Keratinocyte (primary cell): Measurements from ENCODE around the gene ZBTB18. TPM values are rescaled to one million over a fixed set of nuclear protein-coding genes. Genes with fewer than 3 reads are reported as not detected.

Experiments used
- DNase-seq: peaks from one replicate; pipeline ENCODE4 v3.0.0-alpha.2; 2011; ENCODE audit warnings: low read depth, missing footprints, low spot score
- FAIRE-seq: peaks from 2 replicates; lab custom pipeline; 2011; peaks lifted over from hg19 to GRCh38; lab: Jason Lieb, UNC
- H2AFZ ChIP-seq: 2 replicates; pipeline ENCODE4 v1.6.0; 2012; ENCODE audit warnings: low read length, control low read depth, inconsistent platforms; ENCODE audit not compliant: control insufficient read depth
- H3K27ac ChIP-seq: 2 replicates; pipeline ENCODE4 v1.5.1; 2011; ENCODE audit warnings: low read length; ENCODE audit not compliant: control insufficient read depth, insufficient read depth
- H3K27me3 ChIP-seq: 3 replicates; pipeline ENCODE4 v1.6.0; 2011; ENCODE audit warnings: low read length; ENCODE audit not compliant: control insufficient read depth, insufficient read depth; ENCODE audit errors: extremely low read depth
- H3K36me3 ChIP-seq, 2 experiments: 2 replicates in 1 of 2; 3 replicates in 1 of 2; pipeline ENCODE4 v1.5.1; 2011; ENCODE audit warnings: low read length in 2 of 2, mild to moderate bottlenecking in 1 of 2; ENCODE audit not compliant: control insufficient read depth in 2 of 2, insufficient read depth in 2 of 2; ENCODE audit errors: extremely low read depth in 1 of 2
- H3K4me1 ChIP-seq: 3 replicates; pipeline ENCODE4 v1.5.1; 2011; ENCODE audit warnings: low read length; ENCODE audit not compliant: control insufficient read depth, insufficient read depth; ENCODE audit errors: extremely low read depth
- H3K4me2 ChIP-seq: 3 replicates; pipeline ENCODE4 v1.6.0; 2011; ENCODE audit warnings: low read depth, low read length; ENCODE audit not compliant: control insufficient read depth, insufficient read depth; ENCODE audit errors: extremely low read depth
- H3K4me3 ChIP-seq, 3 experiments: fragments of 200-600 bp in 1 of 3; sonication (generic) in 1 of 3; 2 replicates in 2 of 3; 3 replicates in 1 of 3; pipeline ENCODE4 v1.5.1; 2011 to 2016; ENCODE audit warnings: low read length in 3 of 3, mild to moderate bottlenecking in 3 of 3, control low read depth in 2 of 3, inconsistent platforms in 1 of 3, low read depth in 1 of 3, mixed read lengths in 1 of 3, mixed run types in 1 of 3, moderate library complexity in 1 of 3; ENCODE audit not compliant: control insufficient read depth in 2 of 3, insufficient read depth in 2 of 3; ENCODE audit errors: extremely low read depth in 1 of 3
- H3K79me2 ChIP-seq: 2 replicates; pipeline ENCODE4 v1.6.0; 2012; ENCODE audit warnings: low read length; ENCODE audit not compliant: control insufficient read depth, insufficient read depth
- H3K9ac ChIP-seq: 3 replicates; pipeline ENCODE4 v1.6.0; 2011; ENCODE audit warnings: low read length; ENCODE audit not compliant: control insufficient read depth, insufficient read depth; ENCODE audit errors: extremely low read depth
- H3K9me1 ChIP-seq: 3 replicates; pipeline ENCODE4 v1.6.0; 2011; ENCODE audit warnings: low read length; ENCODE audit not compliant: control insufficient read depth, insufficient read depth; ENCODE audit errors: extremely low read depth
- H3K9me3 ChIP-seq: 2 replicates; pipeline ENCODE4 v1.5.1; 2012; ENCODE audit warnings: low read depth, low read length; ENCODE audit not compliant: control insufficient read depth
- H4K20me1 ChIP-seq: 3 replicates; pipeline ENCODE4 v1.6.0; 2011; ENCODE audit warnings: low read length; ENCODE audit not compliant: control insufficient read depth, insufficient read depth; ENCODE audit errors: extremely low read depth
- CTCF ChIP-seq, 3 experiments: IDR thresholded peaks in 1 of 3; conservative IDR thresholded peaks in 1 of 3; optimal IDR thresholded peaks in 1 of 3; 2 replicates in 2 of 3; 3 replicates in 1 of 3; pipeline versions ENCODE3 to v1.5.1; 2011; ENCODE audit warnings: low read length in 3 of 3, mild to moderate bottlenecking in 3 of 3, moderate library complexity in 2 of 3, control low read depth in 1 of 3, inconsistent platforms in 1 of 3; ENCODE audit not compliant: insufficient read depth in 2 of 3; ENCODE audit errors: extremely low read depth in 1 of 3
- EZH2 ChIP-seq: IDR thresholded peaks from one replicate; pipeline ENCODE4 v1.6.1; 2012; ENCODE audit warnings: inconsistent platforms, mild to moderate bottlenecking, low read length, moderate library complexity
- dilution Hi-C: fragments of 300-500 bp; cut with MboI; formaldehyde crosslinking; loops from one replicate; pipeline ENCODE4 v1.7.0; 2020; ENCODE audit warnings: low sequenced_read_pairs; ENCODE audit not compliant: extremely low pct_ligation_motif_present
- polyA plus RNA-seq, 5 experiments: library from polyadenylated mRNA; depleted of rRNA in 3 of 5; stranded (reverse) in 3 of 5; stranded (forward) in 1 of 5; unstranded in 1 of 5; fragments of >200 nt; gene quantifications; 1 replicate in 1 of 5; 2 replicates in 3 of 5; 3 replicates in 1 of 5; pipeline versions ENCODE4 v1.2.1 to v1.2.3, GENCODE V29; 2011 to 2012; ENCODE audit warnings: missing spikeins in 2 of 5, low read depth in 1 of 5, low replicate concordance in 1 of 5
- small RNA-seq, 3 experiments: library from RNA; depleted of rRNA; stranded (forward); fragments of <200 nt; gene quantifications; one replicate each; pipeline ENCODE3, GENCODE V24; 2012; ENCODE audit warnings: low read depth in 3 of 3, low replicate concordance in 1 of 3; ENCODE audit not compliant: insufficient read length in 3 of 3

The ZBTB18 gene
- polyA plus RNA-seq, 1 donor (not counting 4 experiments of a cell fraction or from before 2014, with no cell fraction given): 5.8 TPM

DNA sequence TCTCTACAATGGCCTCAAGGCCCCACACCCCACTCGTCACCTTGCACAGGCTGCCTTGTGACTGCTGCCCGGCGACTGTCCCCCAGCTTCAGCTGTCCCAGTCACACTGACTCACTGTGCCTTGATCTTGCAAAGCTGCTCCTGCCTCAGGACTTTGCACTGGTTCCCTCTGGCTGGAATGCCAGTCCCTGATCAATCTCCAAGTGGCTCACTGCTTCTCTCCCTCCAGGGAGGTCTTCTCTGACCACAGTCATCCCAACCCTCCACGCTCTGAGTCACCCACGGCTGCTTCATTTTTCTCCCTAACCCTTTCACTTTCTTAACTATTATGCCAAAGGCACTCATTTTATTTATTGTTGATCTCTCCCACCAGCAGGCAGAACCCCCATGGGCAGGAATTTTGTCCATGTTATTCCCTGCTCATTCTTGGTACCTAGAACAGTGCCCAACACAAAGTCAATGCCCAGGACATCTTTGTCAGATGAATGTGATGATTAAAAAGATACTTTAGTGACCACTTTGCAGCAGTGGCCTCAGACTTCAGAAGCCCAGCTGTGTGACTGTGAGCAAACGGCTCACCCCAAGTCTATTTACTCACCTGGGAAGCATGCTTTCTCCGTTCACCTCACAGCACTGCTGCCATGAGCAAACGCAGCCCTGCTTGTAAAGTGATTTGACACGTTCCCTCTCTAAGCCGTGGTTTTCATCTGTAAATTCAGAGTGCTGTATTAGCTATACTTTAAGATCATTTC is 53.4 kb downstream of the ZBTB18 start:
- Histone ChIP-seq H3K4me2 (no peak overlapping the region), H3K9me1 (no peaks in the 10 kb centered on the region), H3K27ac (no peak overlapping the region), H3K9ac (no peak overlapping the region), H4K20me1 (no peaks in the 10 kb centered on the region), H3K4me1 (no peaks in the 10 kb centered on the region), H3K9me3 (no peaks in the 10 kb centered on the region), H3K4me3 (no peak overlapping the region), H2AFZ (no peak overlapping the region), H3K36me3 (no peaks in the 10 kb centered on the region), H3K79me2 (no peaks in the 10 kb centered on the region), H3K27me3 (peaks cover 3% of the 10 kb centered on the region)
- FAIRE-seq (no peak), DNase-seq (no peak)
- TF ChIP-seq CTCF (optimal IDR thresholded peaks at IDR 0.05 in 1 of 3, IDR thresholded peaks at IDR 0.05 in 1 of 3, conservative IDR thresholded peaks at IDR 0.05 in 1 of 3; ENCODE audit: extremely low read depth in 1 of 3, insufficient read depth in 2 of 3, low read length in 3 of 3): no peak
- TF ChIP-seq EZH2: no peak
- dilution Hi-C loops: no loop called here

DNA sequence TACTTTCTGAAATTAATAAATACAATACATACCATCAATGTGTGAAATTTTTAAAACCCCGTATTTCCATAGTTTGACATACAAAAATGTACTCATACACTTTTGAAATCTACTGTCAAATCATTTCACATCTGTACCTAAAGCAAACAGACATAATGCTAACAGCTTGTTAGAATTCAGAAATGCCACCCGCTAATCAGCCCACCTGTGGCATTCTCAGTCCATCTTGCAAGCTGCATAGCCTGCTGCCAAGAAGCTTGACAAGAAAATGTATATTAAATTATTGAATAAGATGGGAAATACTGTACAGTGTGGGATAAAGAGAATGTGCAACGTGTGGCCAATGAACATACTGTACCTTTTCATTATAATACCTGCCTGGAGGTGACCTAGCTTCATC is 55.1 kb downstream of the ZBTB18 start:
- no peak overlapping the region for H3K4me3 ChIP-seq
- no peaks in the 10 kb centered on the region for H3K36me3 ChIP-seq
- TF ChIP-seq EZH2 (no peak), CTCF (optimal IDR thresholded peaks at IDR 0.05 in 1 of 3, IDR thresholded peaks at IDR 0.05 in 1 of 3, conservative IDR thresholded peaks at IDR 0.05 in 1 of 3; ENCODE audit: extremely low read depth in 1 of 3, insufficient read depth in 2 of 3, low read length in 3 of 3) (no peak)
- H3K4me1 ChIP-seq: no peaks in the 10 kb centered on the region
- no peaks in the 10 kb centered on the region for H4K20me1 ChIP-seq
- dilution Hi-C loops: no loop called here
- FAIRE-seq (no peak), DNase-seq (no peak)
- no peak overlapping the region for H2AFZ ChIP-seq
- H3K4me2 ChIP-seq: no peak overlapping the region
- no peaks in the 10 kb centered on the region for H3K9me1 ChIP-seq
- no peak overlapping the region for H3K27ac ChIP-seq
- H3K79me2 ChIP-seq: no peaks in the 10 kb centered on the region
- H3K9ac ChIP-seq: no peak overlapping the region
- no peaks in the 10 kb centered on the region for H3K9me3 ChIP-seq
- peaks cover 3% of the 10 kb centered on the region for H3K27me3 ChIP-seq

Small RNA genes within 50 kb of the gene (small RNA-seq; reads per million reads assigned to genes)
- 0 reads per million in 3 experiments for gene RN7SL148P

Other genes with a start within 250 kb of the ZBTB18 start
- 2.7 to 4.2 TPM (median 2.9 TPM) in 3 replicates for gene AKT3, start 201.0 kb upstream of the ZBTB18 start, polyA plus RNA-seq